Fibroblast of skin of back (primary cell): ENCODE measurements around the gene DEFB129. TPM values are rescaled to one million over a fixed set of nuclear protein-coding genes. Genes with fewer than 3 reads are reported as not detected.
A peak's percentile ranks its signal among the peaks of the same experiment; 100 is the strongest.
"Not testable (repeated sequence)": the region's sequence is repeated elsewhere in the genome, so short reads cannot be mapped to it uniquely, and the experiment has no call there.

Experiments used
- DNase-seq: peaks from one replicate; pipeline ENCODE4 v3.0.0-alpha.2; 2013
- polyA plus RNA-seq, 2 experiments: library from polyadenylated mRNA; unstranded; fragments of 120-200 nt; gene quantifications; one replicate each; pipeline ENCODE4 v1.2.1, GENCODE V29; 2013; ENCODE audit not compliant: insufficient read length in 2 of 2

Gene DEFB129, protein sequence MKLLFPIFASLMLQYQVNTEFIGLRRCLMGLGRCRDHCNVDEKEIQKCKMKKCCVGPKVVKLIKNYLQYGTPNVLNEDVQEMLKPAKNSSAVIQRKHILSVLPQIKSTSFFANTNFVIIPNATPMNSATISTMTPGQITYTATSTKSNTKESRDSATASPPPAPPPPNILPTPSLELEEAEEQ
- not detected for polyA plus RNA-seq (2013, experiment 1 of 2; ENCODE audit: insufficient read length)
- polyA plus RNA-seq (2013, experiment 2 of 2; ENCODE audit: insufficient read length) = not detected

DNA sequence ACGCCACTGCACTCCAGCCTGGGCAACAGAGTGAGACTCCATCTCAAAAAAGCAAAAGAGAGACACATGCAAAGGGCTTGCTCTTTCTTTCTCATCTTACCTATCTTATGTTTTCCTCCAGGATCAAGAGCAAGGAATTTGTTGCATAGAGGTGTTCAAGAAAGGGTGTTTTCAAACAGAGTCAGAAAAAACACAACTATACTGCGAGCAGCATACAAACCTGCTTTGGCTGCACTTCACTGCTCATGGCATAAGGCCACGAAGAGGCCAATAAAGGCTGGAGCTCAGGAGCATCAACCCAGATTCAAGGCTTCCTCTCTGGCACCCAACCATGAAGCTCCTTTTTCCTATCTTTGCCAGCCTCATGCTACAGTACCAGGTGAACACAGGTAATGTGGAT is at the start of gene DEFB129:
DEFB129 (plus strand) TSS at position 301 of the 400 bp plus-strand sequence; CDS start at position 332, 31 bp downstream.
- no peak for DNase-seq

DNA sequence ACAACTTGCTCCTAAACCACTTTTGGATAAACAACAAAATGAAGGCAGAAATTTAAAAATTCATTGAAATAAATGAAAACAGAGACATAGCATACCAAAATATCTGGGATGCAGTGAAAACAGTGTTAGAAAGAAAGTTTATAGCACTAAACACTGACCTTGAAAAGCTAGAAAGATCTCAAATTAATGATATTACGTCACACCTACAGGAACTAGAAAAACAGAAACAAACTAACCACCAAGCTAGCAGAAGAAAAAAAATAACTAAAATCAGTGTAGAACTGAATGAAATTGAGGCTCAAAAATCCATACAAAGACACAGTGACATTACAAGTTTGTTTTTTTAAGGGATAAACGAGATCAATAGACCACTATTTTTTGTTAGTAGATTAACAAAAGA is 42.8 kb upstream of the DEFB129 start:
- no peak for DNase-seq

DNA sequence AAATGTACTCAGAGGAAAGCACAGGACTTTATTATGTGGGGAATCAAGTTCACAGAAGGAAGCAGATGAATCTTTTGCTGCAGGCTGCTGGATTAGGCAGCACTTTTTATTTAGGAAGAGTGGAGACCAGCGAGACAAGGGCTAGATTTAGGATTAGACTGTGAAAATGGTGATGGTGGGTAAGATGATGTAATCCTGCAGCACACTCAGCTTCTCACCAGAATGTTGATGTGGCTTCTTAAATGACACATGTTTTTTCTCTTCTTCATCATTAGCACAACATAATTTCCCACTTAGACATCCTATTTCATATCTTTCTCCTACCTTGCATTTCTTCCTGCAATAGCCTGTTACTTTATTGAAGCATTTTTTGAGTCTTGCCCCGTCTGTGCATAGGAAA is 39.3 kb upstream of the DEFB129 start:
- no peak for DNase-seq

DNA sequence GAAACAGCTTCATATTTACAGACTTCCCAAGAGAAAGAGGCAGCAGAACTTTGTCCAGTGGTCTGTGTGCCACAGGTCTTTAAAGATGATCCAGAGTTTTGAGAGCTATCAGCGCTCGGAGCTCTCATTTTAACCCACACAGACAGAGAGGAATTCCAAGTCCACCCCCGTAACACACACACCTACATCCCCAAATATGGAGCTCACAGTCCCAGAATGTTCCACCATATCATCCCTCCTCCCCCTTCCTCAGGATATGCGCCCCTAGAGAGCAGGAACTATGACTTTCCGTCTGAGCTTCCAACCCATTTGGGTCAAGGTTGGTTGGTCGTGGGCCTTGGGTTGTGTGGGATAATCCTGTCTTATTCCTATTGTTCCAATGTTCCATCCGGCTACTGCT is 37.4 kb upstream of the DEFB129 start, which contains the start of gene DEFB128:
DEFB128 (minus strand) TSS at position 101 of the 400 bp plus-strand sequence; CDS start at position 13, 88 bp downstream.
- DNase-seq = no peak

DNA sequence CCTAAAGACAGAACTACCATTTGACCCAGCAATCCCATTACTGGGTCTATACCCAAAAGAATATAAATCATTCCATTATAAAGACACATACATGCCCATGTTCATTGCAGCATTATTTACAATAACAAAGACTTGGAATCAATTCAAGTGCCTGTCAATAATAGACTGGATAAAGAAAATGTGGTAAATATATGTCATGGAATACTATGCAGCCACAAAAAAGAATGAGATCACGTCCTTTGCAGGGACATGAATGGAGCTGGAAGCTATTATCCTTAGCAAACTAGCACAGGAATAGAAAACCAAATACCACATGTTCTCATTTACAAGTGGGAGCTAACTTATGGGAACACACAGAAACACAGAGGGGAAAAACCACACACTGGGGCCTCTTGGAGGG is 28.8 kb upstream of the DEFB129 start:
- no peak for DNase-seq

DNA sequence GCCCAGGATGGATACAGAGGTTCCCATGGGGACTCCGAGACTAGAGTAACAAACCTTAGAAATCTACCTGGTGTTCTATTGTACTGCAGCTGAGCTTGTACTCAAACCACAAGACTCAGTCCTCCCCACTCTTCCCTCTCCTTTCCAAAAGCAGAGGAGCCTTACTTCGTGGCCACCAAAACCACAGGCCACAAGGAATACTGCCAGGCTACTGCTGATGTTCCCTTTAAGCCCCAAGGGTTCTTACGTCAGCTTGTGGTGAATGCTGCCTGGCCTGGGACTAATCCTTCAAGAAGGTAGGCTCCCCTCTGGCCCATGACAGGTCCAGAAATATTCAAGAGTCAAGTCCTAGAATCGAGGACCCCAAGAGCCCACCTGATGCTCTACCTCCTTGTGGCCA is 27.1 kb upstream of the DEFB129 start:
- DNase-seq = no peak

DNA sequence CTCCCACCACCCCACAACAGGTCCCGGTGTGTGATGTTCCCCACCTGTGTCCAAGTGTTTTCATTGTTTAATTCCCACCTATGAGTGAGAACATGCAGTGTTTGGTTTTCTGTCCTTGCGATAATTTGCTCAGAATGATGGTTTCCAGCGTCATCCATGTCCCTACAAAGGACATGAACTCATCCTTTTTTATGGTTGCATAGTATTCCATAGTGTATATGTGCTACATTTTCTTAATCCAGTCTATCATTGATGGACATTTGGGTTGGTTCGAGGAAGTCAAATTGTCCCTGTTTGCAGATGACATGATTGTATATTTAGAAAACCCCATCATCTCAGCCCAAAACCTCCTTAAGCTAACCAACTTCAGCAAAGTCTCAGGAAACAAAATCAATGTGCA is 23.4 kb upstream of the DEFB129 start:
- DNase-seq = not testable (repeated sequence)

DNA sequence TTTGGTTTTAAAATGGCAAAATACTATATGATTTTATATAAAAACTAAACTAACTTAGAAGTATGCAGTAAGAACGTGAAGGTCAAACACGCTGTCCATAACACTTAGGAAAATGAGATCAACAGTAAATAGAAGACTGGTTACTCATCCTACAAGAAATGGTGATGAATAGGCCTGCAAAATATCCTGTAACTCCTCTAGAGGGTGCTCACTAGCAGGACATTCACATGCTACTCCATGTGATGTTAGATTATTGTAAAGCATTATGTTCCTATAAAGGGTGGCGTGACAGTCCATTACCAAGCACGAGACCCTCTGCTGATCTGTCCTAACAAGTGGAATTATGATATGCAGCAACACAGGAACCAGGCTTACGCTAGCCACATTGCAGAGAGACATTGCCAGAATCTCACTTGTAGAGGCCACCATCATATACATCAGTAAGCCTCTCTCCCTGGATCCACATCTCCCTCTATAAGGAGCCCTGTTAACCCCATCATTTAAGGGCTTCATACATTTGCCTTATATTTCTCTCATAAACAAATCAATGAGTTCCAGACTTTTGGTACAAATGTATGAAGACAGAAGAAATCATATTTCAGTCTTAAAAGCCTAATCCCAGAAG is 18.0 kb upstream of the DEFB129 start:
- peak; percentile 71 for DNase-seq

DNA sequence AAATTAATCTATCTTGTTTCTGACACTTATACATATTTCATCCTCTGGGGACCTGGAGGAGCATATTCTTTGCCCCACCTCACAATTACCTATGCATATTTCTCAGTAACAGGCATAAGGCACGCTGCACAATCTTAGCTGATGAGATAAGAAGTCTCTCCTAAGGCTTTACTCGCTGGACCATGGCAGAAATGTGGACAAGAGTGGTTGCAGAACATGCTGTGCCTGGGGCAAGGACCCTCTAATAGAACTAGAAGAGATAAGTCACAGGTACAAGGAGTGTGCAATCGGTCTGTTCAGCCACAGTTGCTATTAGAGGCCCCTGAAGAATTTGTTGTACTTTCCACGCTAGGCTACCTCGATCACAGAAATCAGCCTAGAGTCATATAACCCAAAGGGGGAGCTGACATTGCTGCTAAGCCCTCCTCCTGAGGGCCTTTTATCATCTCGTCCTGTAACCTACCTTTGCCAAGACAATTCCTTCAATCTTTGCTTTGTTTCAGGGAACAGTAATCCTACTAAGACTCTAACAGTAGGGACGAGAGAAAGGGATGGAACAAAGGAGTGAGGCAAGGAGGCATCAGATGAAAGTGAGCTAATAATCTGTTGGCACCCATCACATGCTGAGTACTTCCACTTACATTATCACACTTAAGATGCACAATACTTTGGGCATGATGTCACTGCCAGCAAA is 16.1 kb upstream of the DEFB129 start:
- no peak for DNase-seq

DNA sequence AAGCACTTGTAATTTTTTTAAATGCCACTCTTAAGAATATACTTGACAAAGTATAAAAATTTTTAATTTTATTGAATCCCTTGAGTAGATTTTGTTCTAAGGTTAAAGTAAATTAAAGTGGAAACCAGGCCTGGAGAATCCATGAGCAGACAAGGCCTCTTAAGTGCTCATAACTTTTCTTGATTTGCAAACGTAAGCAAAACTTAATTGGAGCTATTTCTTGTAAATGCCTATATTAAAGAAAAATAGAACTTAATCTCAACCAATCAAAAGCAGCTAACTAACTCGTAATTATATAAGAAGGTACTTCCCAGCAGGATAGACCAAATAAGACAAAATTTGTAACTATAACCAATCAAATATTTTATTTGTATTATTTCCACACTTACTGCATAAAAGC is 12.7 kb upstream of the DEFB129 start:
- no peak for DNase-seq

DNA sequence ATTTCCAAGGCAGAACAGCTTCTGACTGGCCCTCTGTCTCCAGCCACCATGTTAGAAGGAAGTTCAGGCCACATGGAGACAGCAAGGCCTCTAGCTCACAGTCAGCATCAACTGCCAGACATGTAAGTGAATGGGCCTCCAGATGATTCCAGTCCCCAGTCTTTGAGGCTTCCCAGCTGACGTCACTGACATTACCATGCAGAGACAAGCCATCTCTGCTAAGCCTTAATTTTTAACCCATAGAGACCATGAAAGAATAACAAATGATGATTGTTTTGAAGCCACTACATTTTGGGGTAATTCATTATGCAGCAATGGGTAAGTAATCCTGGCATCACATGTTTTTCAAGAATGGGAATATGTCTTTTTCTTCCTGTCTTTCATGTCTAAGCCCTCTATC is 11.3 kb upstream of the DEFB129 start:
- DNase-seq = no peak

DNA sequence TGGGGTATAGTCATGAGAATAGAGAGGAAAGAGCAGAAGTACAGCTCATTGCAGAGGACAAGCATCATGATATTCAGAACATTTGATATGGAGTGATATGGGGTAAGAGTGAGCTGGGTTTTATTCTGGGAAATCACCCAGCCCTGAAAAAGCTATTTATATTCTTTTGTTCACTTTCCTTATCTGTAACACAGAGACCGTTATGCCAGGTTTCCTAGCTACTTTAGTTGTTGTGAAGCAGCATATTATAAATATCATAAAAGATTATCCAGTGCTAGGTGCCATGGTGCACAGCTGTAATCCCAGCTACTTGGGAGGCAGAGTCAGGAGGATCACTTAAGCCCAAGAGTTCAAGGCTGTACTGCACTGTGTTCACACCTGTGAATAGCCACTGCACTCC is 9.8 kb upstream of the DEFB129 start:
- no peak for DNase-seq

DNA sequence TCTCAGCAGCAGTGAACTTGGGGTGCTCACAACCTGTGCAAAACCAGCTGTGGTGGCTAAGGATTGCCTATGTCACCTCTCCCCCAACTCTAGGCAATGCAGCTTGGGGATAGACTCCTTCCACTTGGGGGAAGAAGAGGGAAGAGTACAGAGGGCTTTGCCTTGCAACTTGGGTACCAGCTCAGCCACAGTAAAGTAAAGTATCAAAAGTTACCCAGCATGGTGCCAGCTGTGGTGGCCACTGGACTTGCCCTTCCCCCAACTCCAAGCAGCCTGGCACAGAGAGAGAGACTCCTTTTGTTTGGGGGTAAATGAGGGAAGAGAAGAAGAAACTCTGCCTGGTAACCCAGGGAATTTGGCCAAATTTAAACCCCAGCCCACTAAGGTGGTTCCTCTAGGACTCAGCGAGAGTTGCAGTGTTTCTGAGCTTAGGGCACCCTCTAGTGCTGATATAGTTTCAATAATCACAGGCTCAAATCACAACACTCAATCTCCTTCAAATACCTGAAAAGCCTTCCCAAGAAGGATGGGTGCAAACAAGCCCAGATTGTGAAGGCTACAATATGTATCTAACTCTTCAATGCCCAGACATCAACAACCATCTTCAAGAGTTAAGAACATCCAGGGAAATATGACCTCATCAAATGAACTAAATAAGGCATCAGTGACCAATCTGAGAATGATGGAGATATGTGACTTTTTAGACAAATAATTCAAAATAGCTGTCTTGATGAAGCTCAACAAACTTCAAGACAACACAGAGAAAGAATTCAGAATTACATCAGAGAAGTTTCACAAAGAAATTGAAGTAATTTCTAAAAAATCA is 7.6 kb upstream of the DEFB129 start:
- DNase-seq = peak; percentile 2

DNA sequence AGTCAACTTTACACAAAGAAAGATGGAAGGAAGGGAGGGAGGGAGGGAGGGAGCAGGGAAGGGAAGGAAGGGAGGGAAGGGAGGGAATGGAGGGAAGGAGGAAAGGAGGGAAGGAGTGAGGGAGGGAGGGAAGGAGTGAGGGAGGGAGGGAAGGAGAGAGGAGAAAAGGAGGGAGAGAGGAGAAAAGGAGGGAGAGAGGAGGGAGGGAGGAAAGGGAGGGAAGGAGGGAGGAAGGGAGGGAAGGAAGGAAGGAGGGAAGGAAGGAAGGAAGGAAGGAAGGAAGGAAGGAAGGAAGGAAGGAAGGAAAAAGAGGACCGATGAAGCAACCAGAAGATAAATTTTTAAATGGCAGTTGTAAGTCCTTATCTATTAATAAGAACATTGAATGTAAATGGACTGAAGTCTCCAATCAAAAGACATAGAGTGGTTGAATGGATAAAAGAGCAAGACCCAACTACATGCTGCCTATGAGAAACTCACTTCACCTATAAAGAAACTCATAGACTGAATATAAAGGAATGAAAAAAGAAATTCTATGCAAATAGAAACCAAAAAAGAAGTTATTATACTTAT is 5.7 kb upstream of the DEFB129 start:
- DNase-seq = no peak

DNA sequence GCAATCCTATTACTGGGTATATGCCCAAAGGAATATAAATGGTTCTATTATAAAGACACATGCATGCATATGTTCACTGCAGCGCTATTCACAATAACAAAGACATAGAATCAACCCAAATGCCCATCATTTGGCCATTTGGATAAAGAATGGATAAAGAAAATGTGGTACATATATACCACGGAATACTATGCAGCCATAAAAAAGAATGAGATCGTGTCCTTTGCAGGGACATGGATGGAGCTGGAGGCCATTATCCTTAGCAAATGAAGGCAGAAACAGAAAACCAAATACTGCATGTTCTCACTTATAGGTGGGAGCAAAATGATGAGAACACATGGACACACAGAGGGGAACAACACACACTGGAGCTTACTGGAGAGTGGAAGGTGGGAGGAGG is 1.2 kb upstream of the DEFB129 start:
- DNase-seq = not testable (repeated sequence)

DNA sequence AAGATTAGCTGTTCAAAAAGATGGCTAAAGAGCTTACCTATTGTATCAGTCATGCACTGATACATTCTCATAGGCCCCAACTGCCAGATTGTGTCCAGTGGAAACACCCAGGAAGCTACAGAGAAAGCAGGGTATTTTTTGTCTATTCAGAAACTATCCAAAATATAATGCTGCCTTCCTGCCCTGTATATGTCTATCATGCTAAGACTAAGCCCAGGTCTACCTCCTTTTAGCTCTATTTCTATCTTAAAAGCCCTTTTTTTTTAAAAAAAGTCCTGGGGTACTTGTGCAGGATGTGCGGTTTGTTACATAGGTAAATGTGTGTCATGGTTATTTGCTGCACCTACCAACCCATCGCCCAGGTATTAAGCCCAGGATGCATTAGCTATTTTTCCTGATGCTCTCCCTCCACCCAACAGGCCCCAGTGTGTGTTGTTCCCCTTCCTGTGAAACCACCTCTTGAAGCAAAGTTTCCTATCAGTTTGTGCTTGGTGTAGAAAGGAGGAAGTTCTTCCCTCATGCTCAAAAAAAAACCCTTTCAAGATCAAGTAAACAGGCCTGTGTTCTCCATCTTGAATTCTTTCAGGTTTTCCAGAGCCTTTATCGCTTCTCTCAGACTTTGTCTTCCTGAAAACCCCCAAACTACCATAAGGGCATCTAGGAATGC is 514 bp downstream of the DEFB129 start:
- no peak for DNase-seq

DNA sequence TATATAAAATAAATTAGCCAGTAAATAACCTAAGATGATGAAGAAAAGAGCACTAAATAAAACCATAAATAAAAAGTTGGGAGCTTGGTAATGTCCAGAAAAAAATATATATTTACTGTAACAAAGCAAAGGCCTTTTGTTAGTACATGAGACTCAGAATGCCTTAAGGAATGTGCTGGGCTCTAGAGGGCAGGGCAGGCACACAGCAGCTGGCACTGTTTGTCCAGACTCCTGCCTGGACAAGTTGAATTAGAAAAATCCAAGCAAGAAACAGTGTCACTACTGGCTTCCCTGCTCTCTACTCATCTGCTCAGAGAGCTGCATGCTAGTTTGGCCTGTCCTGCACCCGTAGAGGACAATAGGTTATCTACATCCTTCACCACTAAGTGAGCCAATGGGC is 8.8 kb downstream of the DEFB129 start:
- peak; percentile 1 for DNase-seq

DNA sequence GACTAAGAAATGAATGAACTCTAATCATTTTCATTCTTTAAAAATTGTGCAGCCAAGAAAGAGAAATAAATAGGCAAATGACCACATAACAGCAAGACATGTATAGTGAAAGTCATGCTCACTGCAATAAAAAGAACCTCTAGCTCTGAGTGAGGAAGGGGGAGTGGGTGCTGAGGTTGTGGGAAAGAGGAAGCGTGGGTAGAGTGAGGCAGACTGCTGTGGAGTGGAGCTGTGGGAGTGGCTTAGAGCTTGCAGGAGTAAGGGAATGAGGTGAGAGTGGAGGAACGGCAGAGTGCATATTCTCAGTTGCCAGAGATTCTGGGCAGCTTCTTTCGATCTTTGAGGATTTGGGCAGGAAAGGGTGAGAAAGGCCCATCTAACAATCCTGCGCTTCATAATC is 10.4 kb downstream of the DEFB129 start:
- no peak for DNase-seq

DNA sequence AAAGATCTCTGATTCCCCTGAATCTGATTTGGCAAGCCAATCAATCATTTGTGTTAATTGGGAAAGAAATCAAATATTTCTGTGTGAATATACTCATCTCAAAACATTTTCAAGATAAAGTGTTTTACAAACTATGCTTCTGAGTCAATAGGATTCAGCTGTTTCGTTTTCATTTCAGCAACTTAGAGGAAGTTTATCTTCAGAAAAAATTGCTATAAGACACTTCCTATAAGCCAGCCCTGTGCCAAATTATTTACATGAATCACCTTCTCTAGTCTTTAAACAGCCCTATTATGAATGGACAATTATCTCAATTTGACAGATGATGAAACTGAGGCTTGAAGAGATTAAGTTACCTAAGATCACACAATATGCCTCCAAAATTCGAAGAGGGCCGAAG is 10.9 kb downstream of the DEFB129 start:
- DNase-seq = no peak

DNA sequence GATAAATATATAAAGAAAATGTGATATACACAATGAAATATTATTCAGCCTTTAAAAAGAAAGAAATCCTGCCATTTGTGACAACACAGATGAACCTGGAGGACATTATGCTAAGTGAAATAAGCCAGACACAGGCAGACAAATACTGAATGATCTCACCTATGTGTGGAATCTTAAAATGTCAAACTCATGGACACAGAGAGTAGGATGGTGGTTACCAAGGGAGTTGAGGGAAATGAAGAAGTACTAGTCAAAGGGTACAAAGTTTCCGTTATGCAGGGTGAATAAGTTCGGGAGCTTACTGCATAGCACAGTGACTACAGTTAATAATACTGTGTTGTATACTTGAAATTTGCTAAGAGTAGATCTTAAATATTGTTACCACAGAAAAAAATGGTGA is 15.8 kb downstream of the DEFB129 start:
- DNase-seq = no peak

DNA sequence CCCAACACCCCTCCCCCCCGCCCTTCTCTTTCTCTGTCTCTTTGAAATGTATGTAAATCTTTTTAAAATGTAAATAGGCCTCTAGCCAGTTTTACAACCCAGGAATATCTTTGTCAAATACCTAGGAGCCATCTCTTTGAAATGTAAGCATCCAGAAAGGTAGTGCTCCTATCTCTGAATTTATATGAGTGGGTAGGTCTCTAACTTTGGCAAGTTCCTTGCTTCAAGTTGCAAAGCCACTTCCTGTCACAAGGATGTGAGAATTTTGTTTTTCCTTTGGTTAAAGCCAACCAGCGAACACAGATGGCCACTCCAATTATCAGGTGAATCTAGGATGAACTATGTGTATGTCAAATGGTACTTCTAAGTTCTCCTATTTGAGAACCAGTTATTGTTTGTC is 24.3 kb downstream of the DEFB129 start:
- no peak for DNase-seq

DNA sequence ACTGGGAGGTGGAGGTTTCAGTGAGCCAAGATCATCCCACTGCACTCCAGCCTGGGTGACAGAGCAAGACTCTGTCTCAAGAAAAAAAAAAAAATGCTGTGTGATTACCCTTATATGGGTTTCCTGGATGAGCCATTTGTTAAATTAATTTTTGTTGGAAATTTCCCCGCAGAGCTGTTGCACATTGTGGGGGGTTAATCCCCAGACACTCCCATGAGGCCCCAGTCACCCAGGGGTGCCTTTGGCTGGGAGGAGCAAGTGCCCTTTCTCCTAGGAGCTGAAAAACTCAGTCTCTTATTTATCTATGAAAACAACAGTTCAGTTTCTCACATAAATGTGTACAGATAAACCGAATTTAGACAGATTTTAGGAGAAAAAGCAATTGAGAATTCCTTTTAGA is 25.7 kb downstream of the DEFB129 start:
- DNase-seq = no peak
